Lung (tissue), 12 donors: ENCODE results near the gene CD4. TPM values are rescaled to one million over a fixed set of nuclear protein-coding genes. Genes with fewer than 3 reads are reported as not detected.

Experiments used
- ATAC-seq: fragments of 200-7000 bp; cut with Tn5 transposase; one replicate; pipeline ENCODE4 v1.9.1; 2020; ENCODE audit warnings: moderate number of reproducible peaks; ENCODE audit not compliant: insufficient read depth, low FRiP score
- DNase-seq, 3 donors: peaks; one replicate each; pipeline ENCODE4 v3.0.0-alpha.2; 2013 to 2017
- H3K27ac ChIP-seq, 2 donors: one replicate each; pipeline ENCODE4 v1.5.1; 2013; ENCODE audit warnings: mild to moderate bottlenecking in 2 of 2, moderate library complexity in 2 of 2, control low read depth in 1 of 2, inconsistent platforms in 1 of 2, low read depth in 1 of 2, low read length in 1 of 2
- H3K27me3 ChIP-seq, 3 donors: one replicate each; pipeline ENCODE4 v1.5.1; 2013; ENCODE audit warnings: low read length in 2 of 3; ENCODE audit not compliant: control insufficient read depth in 3 of 3, insufficient read depth in 3 of 3
- H3K36me3 ChIP-seq, 4 donors: one replicate each; pipeline ENCODE4 v1.5.1; 2013; ENCODE audit warnings: low read length in 4 of 4, mild to moderate bottlenecking in 1 of 4, moderate library complexity in 1 of 4; ENCODE audit not compliant: control insufficient read depth in 4 of 4, insufficient read depth in 4 of 4
- H3K4me1 ChIP-seq, 5 donors: one replicate each; pipeline ENCODE4 v1.5.1; 2013; ENCODE audit warnings: low read length in 5 of 5, mild to moderate bottlenecking in 2 of 5, moderate library complexity in 1 of 5; ENCODE audit not compliant: control insufficient read depth in 5 of 5, insufficient read depth in 5 of 5
- H3K4me3 ChIP-seq: one replicate; pipeline ENCODE4 v1.5.1; 2013; ENCODE audit warnings: mild to moderate bottlenecking, control low read depth, moderate library complexity
- H3K9ac ChIP-seq, 2 donors: one replicate each; pipeline ENCODE4 v1.5.1; 2013; ENCODE audit warnings: low read length in 2 of 2, control low read depth in 1 of 2; ENCODE audit not compliant: insufficient read depth in 1 of 2
- H3K9me3 ChIP-seq, 4 donors: one replicate each; pipeline ENCODE4 v1.5.1; 2013; ENCODE audit warnings: low read length in 3 of 4, mild to moderate bottlenecking in 1 of 4, moderate library complexity in 1 of 4; ENCODE audit not compliant: control insufficient read depth in 4 of 4, insufficient read depth in 3 of 4
- WGBS, 2 donors: extraction: QIAGEN DNeasy Blood & Tissue Kit; methylation state at CpG; one replicate each; pipeline ENCODE4 v1.1.7; 2013; 5-methylcytosine and 5-hydroxymethylcytosine counted together
- polyA plus RNA-seq, 2 donors: library from polyadenylated mRNA; stranded (reverse); fragments of 200-250 nt; gene quantifications; one replicate each; pipeline ENCODE4 v1.2.1, GENCODE V29; 2013
- total RNA-seq, 2 donors: library from RNA; depleted of rRNA in 1 of 2; stranded (reverse); fragments of >200 nt in 1 of 2; gene quantifications; one replicate each; pipeline ENCODE4 v1.2.1, GENCODE V29; 2014 to 2021
- TF ChIP-seq, protein P1 (sequence below): IDR thresholded peaks from 2 replicates; pipeline ENCODE4 v1.5.1; 2012; ENCODE audit warnings: mild to moderate bottlenecking; ENCODE audit errors: control extremely low read depth, extremely low read depth
- donor health status: control.
- donor health status: control.
- donor health status: Bipolar disorder and iron deficiency.
- donor health status: healthy.
- donor health status: DM: yes; HTN: yes; CAD: no.

Gene CD4
- total and polyA plus RNA-seq, 4 donors = 20.6 to 83.7 (median 53.0) TPM

- peaks cover 2 to 26% (median 12%) of the 10 kb centered on the region in 4 donors for H3K36me3 ChIP-seq
- 41 to 50% methylated on average over 16 of the region's 16 CpGs for WGBS, 2 donors
- TF ChIP-seq, protein P1, sequence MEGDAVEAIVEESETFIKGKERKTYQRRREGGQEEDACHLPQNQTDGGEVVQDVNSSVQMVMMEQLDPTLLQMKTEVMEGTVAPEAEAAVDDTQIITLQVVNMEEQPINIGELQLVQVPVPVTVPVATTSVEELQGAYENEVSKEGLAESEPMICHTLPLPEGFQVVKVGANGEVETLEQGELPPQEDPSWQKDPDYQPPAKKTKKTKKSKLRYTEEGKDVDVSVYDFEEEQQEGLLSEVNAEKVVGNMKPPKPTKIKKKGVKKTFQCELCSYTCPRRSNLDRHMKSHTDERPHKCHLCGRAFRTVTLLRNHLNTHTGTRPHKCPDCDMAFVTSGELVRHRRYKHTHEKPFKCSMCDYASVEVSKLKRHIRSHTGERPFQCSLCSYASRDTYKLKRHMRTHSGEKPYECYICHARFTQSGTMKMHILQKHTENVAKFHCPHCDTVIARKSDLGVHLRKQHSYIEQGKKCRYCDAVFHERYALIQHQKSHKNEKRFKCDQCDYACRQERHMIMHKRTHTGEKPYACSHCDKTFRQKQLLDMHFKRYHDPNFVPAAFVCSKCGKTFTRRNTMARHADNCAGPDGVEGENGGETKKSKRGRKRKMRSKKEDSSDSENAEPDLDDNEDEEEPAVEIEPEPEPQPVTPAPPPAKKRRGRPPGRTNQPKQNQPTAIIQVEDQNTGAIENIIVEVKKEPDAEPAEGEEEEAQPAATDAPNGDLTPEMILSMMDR = no peak
- H3K4me3 ChIP-seq = no peak overlapping the region
- H3K4me1 ChIP-seq = peaks cover 0 to 26% (median 7%) of the 10 kb centered on the region in 5 donors
- no peaks in the 10 kb centered on the region for H3K9me3 ChIP-seq
- no peaks in the 10 kb centered on the region for H3K27me3 ChIP-seq
- no peak overlapping the region for H3K27ac ChIP-seq
- DNase-seq (no peak), ATAC-seq (no peak)
- H3K9ac ChIP-seq = peak overlapping the region in 1 of 2 donors; percentile 36
These were observed 61.4 kb downstream of the CD4 start for GRCh38 chr12:6850796-6851152.

DNA sequence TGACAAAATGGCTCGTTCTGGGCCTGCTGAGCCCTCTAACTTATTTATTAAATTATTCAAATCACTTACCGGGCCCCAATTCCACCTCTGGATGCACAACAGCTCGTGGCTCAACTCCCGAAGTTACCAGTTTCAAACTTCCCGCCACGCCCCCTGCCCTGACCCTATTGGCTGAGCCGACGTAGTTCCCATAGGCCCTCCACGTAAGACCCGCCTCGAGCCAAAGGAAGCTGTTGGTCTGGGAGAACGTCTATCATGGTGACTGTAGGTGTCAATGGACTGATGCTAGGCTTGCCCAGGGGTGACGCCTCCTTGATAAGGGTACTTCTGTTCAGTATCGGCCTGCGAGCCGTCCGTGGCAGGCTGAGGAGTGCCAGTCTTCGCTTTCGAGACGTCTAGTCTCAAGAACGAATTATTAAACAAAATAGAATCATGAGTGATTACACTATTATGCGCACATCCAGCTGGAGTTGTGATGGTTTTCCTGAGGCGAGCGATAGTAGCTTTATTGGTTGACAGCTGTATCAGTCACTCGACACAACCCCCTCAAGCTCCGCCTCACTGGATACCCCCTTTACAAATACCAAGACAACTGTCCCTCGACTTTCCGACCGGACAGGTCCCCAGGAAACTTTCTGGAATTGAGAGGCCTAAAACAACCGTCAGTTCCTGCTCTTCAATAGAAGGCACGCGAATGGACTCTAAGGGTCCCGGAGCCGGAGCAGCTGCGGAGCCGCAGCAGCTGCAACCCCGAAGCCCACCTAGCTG is 62.0 kb downstream of the CD4 start, which contains the start of gene CDCA3:
TSS of gene CDCA3 (minus strand) at position 134 of the 768 bp plus-strand sequence. CDS start 334 bp downstream, outside the sequence.
- WGBS, 2 donors = 0% methylated on average over 37 of the region's 37 CpGs

GRCh38 chr12:6851921-6852650 is 62.8 kb downstream of the CD4 start, which contains the start of gene USP5:
USP5 (plus strand) TSS chr12:6852150; CDS start chr12:6852180, 30 bp downstream.
- H3K27me3 ChIP-seq = no peaks in the 10 kb centered on the region
- H3K36me3 ChIP-seq = peaks cover 10 to 25% (median 16%) of the 10 kb centered on the region in 4 donors
- peak within 1 kb of the TSS; percentile 76 for H3K4me3 ChIP-seq
- peaks cover 0 to 26% (median 7%) of the 10 kb centered on the region in 5 donors for H3K4me1 ChIP-seq
- peak within 1 kb of the TSS; percentile 81 to 98 for H3K9ac ChIP-seq
- no peaks in the 10 kb centered on the region for H3K9me3 ChIP-seq
- TF ChIP-seq, protein P1 = no peak
- peak; percentile 99 to 100 (median 100) for DNase-seq
- peak within 1 kb of the TSS; percentile 91 to 96 for H3K27ac ChIP-seq
- ATAC-seq = peak; percentile 92
- 0% methylated on average over 65 of the region's 65 CpGs for WGBS, 2 donors

More for the DNA sequence above, 62.0 kb downstream of the CD4 start, which contains the start of gene CDCA3:
- peak; percentile 71 for ATAC-seq
- TF ChIP-seq, protein P1 = no peak
- DNase-seq = peak; percentile 96 to 99 (median 99)
- Histone ChIP-seq H3K27ac (peak within 1 kb of the TSS; percentile 91 to 96), H3K36me3 (peaks cover 6 to 26% (median 14%) of the 10 kb centered on the region in 4 donors), H3K4me3 (peak within 1 kb of the TSS; percentile 76), H3K9me3 (no peaks in the 10 kb centered on the region), H3K27me3 (no peaks in the 10 kb centered on the region), H3K4me1 (peaks cover 0 to 26% (median 7%) of the 10 kb centered on the region in 5 donors), H3K9ac (peak within 1 kb of the TSS; percentile 81 to 98)
